GM12878 (cell line): Measurements from ENCODE around the gene GPR148. TPM values are rescaled to one million over a fixed set of nuclear protein-coding genes. Genes with fewer than 3 reads are reported as not detected.

ENCODE experiments used
- ATAC-seq: fragments of 200-7000 bp; cut with Tn5 transposase; 3 replicates; pipeline ENCODE4 v1.9.1; 2020; ENCODE audit warnings: mild to moderate bottlenecking, moderate library complexity
- BruUV-seq: library from RNA; stranded (reverse); fragments of 400-500 nt; replicated peaks from 2 replicates; lab custom pipeline; 2021; lab: Mats Ljungman, UMichigan
- CTCF ChIA-PET: fragments of 300-600 bp; sonication (Branson Sonifier 250); formaldehyde crosslinking; extraction: SDS; loops from one replicate; lab custom pipeline; 2021; ENCODE audit warnings: inconsistent platforms; lab: Yijun Ruan, JAX
- POLR2A ChIA-PET: fragments of 350-600 bp; formaldehyde crosslinking; extraction: SDS; loops from one replicate; lab custom pipeline; 2021; ENCODE audit warnings: inconsistent platforms; lab: Charles Lee
- RAD21 ChIA-PET: fragments of 300-600 bp; sonication (Branson Sonifier 250); formaldehyde crosslinking; loops from one replicate; lab custom pipeline; 2023; ENCODE audit warnings: antibody characterized with exemption; ENCODE audit not compliant: unreplicated experiment; lab: Charles Lee
- SMC1A ChIA-PET: fragments of 300-600 bp; sonication (Branson Sonifier 250); formaldehyde crosslinking; loops from one replicate; lab custom pipeline; 2023; ENCODE audit not compliant: unreplicated experiment, uncharacterized antibody; lab: Charles Lee
- DNase-seq: peaks from one replicate; pipeline ENCODE4 v3.0.0-alpha.2; 2011; ENCODE audit warnings: low read depth, low spot score
- FAIRE-seq: peaks from 3 replicates; lab custom pipeline; 2011; peaks lifted over from hg19 to GRCh38; lab: Jason Lieb, UNC
- H2AFZ ChIP-seq: 2 replicates; pipeline ENCODE4 v1.6.0; 2011; ENCODE audit warnings: low read depth, low read length, control low read depth; ENCODE audit not compliant: control insufficient read depth
- H3K27ac ChIP-seq: 2 replicates; pipeline ENCODE4 v1.5.1; 2011; ENCODE audit warnings: control low read depth; ENCODE audit not compliant: control insufficient read depth, insufficient read depth
- H3K27me3 ChIP-seq, 2 experiments: replicated peaks in 1 of 2; 2 replicates each; pipeline versions ENCODE4 v1.6.0 to v1.6.1; 2011; ENCODE audit warnings: low read length in 1 of 2; ENCODE audit not compliant: control insufficient read depth in 2 of 2, insufficient read depth in 2 of 2
- H3K36me3 ChIP-seq, 2 experiments: 2 replicates each; pipeline ENCODE4 v1.5.1; 2011; ENCODE audit warnings: low read length in 1 of 2; ENCODE audit not compliant: control insufficient read depth in 2 of 2, insufficient read depth in 2 of 2
- H3K4me1 ChIP-seq: 2 replicates; pipeline ENCODE4 v1.6.1; 2011; ENCODE audit warnings: mild to moderate bottlenecking, low read length, moderate library complexity, mixed read lengths; ENCODE audit not compliant: control insufficient read depth, insufficient read depth
- H3K4me2 ChIP-seq: 2 replicates; pipeline ENCODE4 v1.6.0; 2011; ENCODE audit warnings: control low read depth; ENCODE audit not compliant: control insufficient read depth, insufficient read depth
- H3K4me3 ChIP-seq: fragments of 200-600 bp; sonication (generic); 2 replicates; pipeline ENCODE4 v1.5.1; 2016
- H3K79me2 ChIP-seq: 2 replicates; pipeline ENCODE4 v1.6.0; 2011; ENCODE audit warnings: low read length; ENCODE audit not compliant: control insufficient read depth, insufficient read depth
- H3K9ac ChIP-seq: 2 replicates; pipeline ENCODE4 v1.8.0; 2011; ENCODE audit warnings: low read length, control low read depth, mixed read lengths; ENCODE audit not compliant: control insufficient read depth, insufficient read depth
- H3K9me3 ChIP-seq: replicated peaks from 3 replicates; pipeline ENCODE4 v1.5.1; 2011; ENCODE audit warnings: mild to moderate bottlenecking, low read length; ENCODE audit not compliant: control insufficient read depth, insufficient read depth
- H4K20me1 ChIP-seq: 2 replicates; pipeline ENCODE4 v1.6.0; 2011; ENCODE audit not compliant: control insufficient read depth, insufficient read depth
- BHLHE40 ChIP-seq, 2 experiments: fragments of 450-650 bp in 1 of 2; IDR thresholded peaks; 2 replicates each; pipeline ENCODE4 v1.6.1; 2011 to 2017; ENCODE audit warnings: low read depth in 2 of 2, borderline replicate concordance in 1 of 2, improper control_type of control experiment in 1 of 2, low read length in 1 of 2, mild to moderate bottlenecking in 1 of 2
- CREM ChIP-seq: IDR thresholded peaks from 2 replicates; pipeline ENCODE4 v1.6.1; 2014; ENCODE audit warnings: antibody characterized with exemption, low read depth
- HCFC1 ChIP-seq: fragments of 150-350 bp; IDR thresholded peaks from 2 replicates; pipeline ENCODE4 v1.6.1; 2014; ENCODE audit warnings: low read length
- KDM1A ChIP-seq: fragments of 200-600 bp; sonication (generic); IDR thresholded peaks from 2 replicates; pipeline ENCODE4 v1.6.1; 2016; ENCODE audit warnings: borderline replicate concordance
- WGBS: methylation state at CpG from one replicate; pipeline ENCODE4 v1.1.6; 2016; ENCODE audit warnings: low lambda C conversion rate; ENCODE audit not compliant: insufficient replicate concordance, insufficient coverage; ENCODE audit errors: missing lambda C conversion rate; 5-methylcytosine and 5-hydroxymethylcytosine counted together
- in situ Hi-C: fragments of 300-500 bp; cut with MboI; formaldehyde crosslinking; loops from 9 replicates; pipeline ENCODE4 v1.14.3; 2018; ENCODE audit warnings: mixed read lengths
- intact Hi-C: fragments of 100-400 bp; cut with micrococcal nuclease; formaldehyde crosslinking; loops from one replicate; pipeline ENCODE4 v1.14.2; 2022; ENCODE audit not compliant: unreplicated experiment
- polyA plus RNA-seq, 11 experiments: library from polyadenylated mRNA; depleted of rRNA in 4 of 11; unstranded in 6 of 11; stranded (reverse) in 5 of 11; fragments of >200 nt; fragmentation: Nextera tagmentation in 4 of 11; fragmentation: Illumina TruSeq in 1 of 11; extraction: Ambion mirVana in 4 of 11; extraction: Trizol in 1 of 11; gene quantifications; 1 replicate in 1 of 11; 2 replicates in 10 of 11; pipeline versions ENCODE4 v1.2.1 to v1.2.3, GENCODE V29; 2011 to 2016; ENCODE audit warnings: inconsistent platforms in 2 of 11, missing spikeins in 2 of 11, low read depth in 1 of 11
- total RNA-seq, 4 experiments: library from RNA; depleted of rRNA in 3 of 4; stranded (reverse); fragments of >200 nt in 3 of 4; fragmentation: Illumina TruSeq in 1 of 4; extraction: Trizol in 1 of 4; gene quantifications; 2 replicates each; pipeline versions ENCODE4 v1.2.1 to v1.2.3, GENCODE V29; 2013 to 2021
- TF ChIP-seq, protein P1 (sequence below): fragments of 450-650 bp; IDR thresholded peaks from 2 replicates; pipeline ENCODE4 v1.6.1; 2016; ENCODE audit warnings: mild to moderate bottlenecking
- TF ChIP-seq, protein P2 (sequence below): fragments of 450-650 bp; IDR thresholded peaks from 2 replicates; pipeline ENCODE4 v1.6.1; 2017; ENCODE audit warnings: antibody characterized with exemption, mild to moderate bottlenecking, moderate library complexity

The GPR148 gene
- total and polyA plus RNA-seq, 10 of the 15 experiments (the other 5 are each of a cell fraction or from before 2014, with no cell fraction given): not detected

DNA sequence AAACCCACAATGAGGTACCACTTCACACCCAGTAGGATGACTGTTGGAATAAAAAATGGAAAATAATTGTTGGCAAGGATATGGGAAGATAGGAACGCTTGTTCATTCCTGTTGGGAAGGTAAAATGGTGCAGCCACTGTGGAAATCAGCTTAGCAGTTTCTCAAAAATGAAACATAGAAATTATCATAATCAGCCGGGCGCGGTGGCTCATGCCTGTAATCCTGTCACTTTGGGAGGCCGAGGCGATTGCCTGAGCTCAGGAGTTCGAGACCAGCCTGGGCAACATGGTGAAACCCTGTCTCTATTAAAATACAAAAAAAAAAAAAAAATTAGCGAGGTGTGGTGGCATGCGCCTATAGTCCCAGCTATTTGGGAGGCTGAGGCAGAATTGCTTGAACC is 49.9 kb downstream of the GPR148 start:
- ChIA-PET SMC1A (no interaction called here), CTCF (no interaction called here), RAD21 (no interaction called here), POLR2A (no interaction called here)
- Histone ChIP-seq H3K27ac (no peak overlapping the region), H3K4me2 (no peak overlapping the region), H3K36me3 (no peaks in the 10 kb centered on the region), H4K20me1 (no peaks in the 10 kb centered on the region), H3K27me3 (no peaks in the 10 kb centered on the region), H2AFZ (no peak overlapping the region), H3K4me1 (no peaks in the 10 kb centered on the region), H3K9ac (no peak overlapping the region), H3K9me3 (no peaks in the 10 kb centered on the region), H3K4me3 (no peak overlapping the region), H3K79me2 (no peaks in the 10 kb centered on the region)
- in situ Hi-C loops (no loop called here), intact Hi-C loops (no loop called here)
- WGBS: 29% methylated on average over 7 of the region's 9 CpGs
- no peak for ATAC-seq
- DNase-seq: no peak
- no TSS peak for BruUV-seq
- no peak for FAIRE-seq
- TF ChIP-seq, protein P1, sequence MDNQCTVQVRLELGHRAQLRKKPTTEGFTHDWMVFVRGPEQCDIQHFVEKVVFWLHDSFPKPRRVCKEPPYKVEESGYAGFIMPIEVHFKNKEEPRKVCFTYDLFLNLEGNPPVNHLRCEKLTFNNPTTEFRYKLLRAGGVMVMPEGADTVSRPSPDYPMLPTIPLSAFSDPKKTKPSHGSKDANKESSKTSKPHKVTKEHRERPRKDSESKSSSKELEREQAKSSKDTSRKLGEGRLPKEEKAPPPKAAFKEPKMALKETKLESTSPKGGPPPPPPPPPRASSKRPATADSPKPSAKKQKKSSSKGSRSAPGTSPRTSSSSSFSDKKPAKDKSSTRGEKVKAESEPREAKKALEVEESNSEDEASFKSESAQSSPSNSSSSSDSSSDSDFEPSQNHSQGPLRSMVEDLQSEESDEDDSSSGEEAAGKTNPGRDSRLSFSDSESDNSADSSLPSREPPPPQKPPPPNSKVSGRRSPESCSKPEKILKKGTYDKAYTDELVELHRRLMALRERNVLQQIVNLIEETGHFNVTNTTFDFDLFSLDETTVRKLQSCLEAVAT: no peak
- TF ChIP-seq, protein P2, sequence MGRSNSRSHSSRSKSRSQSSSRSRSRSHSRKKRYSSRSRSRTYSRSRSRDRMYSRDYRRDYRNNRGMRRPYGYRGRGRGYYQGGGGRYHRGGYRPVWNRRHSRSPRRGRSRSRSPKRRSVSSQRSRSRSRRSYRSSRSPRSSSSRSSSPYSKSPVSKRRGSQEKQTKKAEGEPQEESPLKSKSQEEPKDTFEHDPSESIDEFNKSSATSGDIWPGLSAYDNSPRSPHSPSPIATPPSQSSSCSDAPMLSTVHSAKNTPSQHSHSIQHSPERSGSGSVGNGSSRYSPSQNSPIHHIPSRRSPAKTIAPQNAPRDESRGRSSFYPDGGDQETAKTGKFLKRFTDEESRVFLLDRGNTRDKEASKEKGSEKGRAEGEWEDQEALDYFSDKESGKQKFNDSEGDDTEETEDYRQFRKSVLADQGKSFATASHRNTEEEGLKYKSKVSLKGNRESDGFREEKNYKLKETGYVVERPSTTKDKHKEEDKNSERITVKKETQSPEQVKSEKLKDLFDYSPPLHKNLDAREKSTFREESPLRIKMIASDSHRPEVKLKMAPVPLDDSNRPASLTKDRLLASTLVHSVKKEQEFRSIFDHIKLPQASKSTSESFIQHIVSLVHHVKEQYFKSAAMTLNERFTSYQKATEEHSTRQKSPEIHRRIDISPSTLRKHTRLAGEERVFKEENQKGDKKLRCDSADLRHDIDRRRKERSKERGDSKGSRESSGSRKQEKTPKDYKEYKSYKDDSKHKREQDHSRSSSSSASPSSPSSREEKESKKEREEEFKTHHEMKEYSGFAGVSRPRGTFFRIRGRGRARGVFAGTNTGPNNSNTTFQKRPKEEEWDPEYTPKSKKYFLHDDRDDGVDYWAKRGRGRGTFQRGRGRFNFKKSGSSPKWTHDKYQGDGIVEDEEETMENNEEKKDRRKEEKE: no peak
- TF ChIP-seq HCFC1 (no peak), CREM (no peak), KDM1A (no peak), BHLHE40 (IDR thresholded peaks at IDR 0.05; ENCODE audit: borderline replicate concordance in 1 of 2, low read depth in 2 of 2, low read length in 1 of 2) (no peak)

Other genes with a start within 250 kb of the GPR148 start
- gene POTEI, start 219.7 kb upstream of the GPR148 start, total RNA-seq (2014; rRNA removed): 0.05 and 0.06 TPM in 2 replicates
- 0.04 and 0.14 TPM in 2 replicates for gene POTEI, start 219.7 kb upstream of the GPR148 start, total RNA-seq (2014; rRNA removed; fragmentation: Illumina TruSeq; extraction: Trizol)
- 0.11 and 0.13 TPM in 2 replicates for gene POTEI, start 219.7 kb upstream of the GPR148 start, total RNA-seq (2021)
- not detected in 2 replicates for gene POTEI, start 219.7 kb upstream of the GPR148 start, polyA plus RNA-seq (2011; rRNA removed)
- gene POTEI, start 219.7 kb upstream of the GPR148 start, polyA plus RNA-seq (2014; fragmentation: Illumina TruSeq; extraction: Trizol): 0.12 and 0.16 TPM in 2 replicates
- not detected for gene POTEI, start 219.7 kb upstream of the GPR148 start, polyA plus RNA-seq (2014; fragmentation: Nextera tagmentation; extraction: Ambion mirVana)
- gene POTEI, start 219.7 kb upstream of the GPR148 start, polyA plus RNA-seq (2014; rRNA removed): 0.12 TPM in 1 of 2 replicates, not detected in the other
- under 1 TPM; 0.03 to 0.05 TPM for gene POTEI, start 219.7 kb upstream of the GPR148 start, polyA plus RNA-seq (2016; fragmentation: Nextera tagmentation; extraction: Ambion mirVana)
- not detected in 2 replicates for gene CFC1B, start 207.8 kb upstream of the GPR148 start, total RNA-seq (2014; rRNA removed)
- not detected in 2 replicates for gene CFC1B, start 207.8 kb upstream of the GPR148 start, total RNA-seq (2014; rRNA removed; fragmentation: Illumina TruSeq; extraction: Trizol)
- not detected in 2 replicates for gene CFC1B, start 207.8 kb upstream of the GPR148 start, total RNA-seq (2021)
- not detected in 2 replicates for gene CFC1B, start 207.8 kb upstream of the GPR148 start, polyA plus RNA-seq (2011; rRNA removed)
- not detected in 2 replicates for gene CFC1B, start 207.8 kb upstream of the GPR148 start, polyA plus RNA-seq (2014; fragmentation: Illumina TruSeq; extraction: Trizol)
- not detected for gene CFC1B, start 207.8 kb upstream of the GPR148 start, polyA plus RNA-seq (2014; fragmentation: Nextera tagmentation; extraction: Ambion mirVana)
- gene CFC1B, start 207.8 kb upstream of the GPR148 start, polyA plus RNA-seq (2014; rRNA removed): not detected in 2 replicates
- gene CFC1B, start 207.8 kb upstream of the GPR148 start, polyA plus RNA-seq (2016; fragmentation: Nextera tagmentation; extraction: Ambion mirVana): not detected
- gene CFC1, start 129.5 kb upstream of the GPR148 start, total RNA-seq (2014; rRNA removed): not detected in 2 replicates
- gene CFC1, start 129.5 kb upstream of the GPR148 start, total RNA-seq (2014; rRNA removed; fragmentation: Illumina TruSeq; extraction: Trizol): not detected in 2 replicates
- gene CFC1, start 129.5 kb upstream of the GPR148 start, total RNA-seq (2021): not detected in 2 replicates
- not detected in 2 replicates for gene CFC1, start 129.5 kb upstream of the GPR148 start, polyA plus RNA-seq (2011; rRNA removed)
- gene CFC1, start 129.5 kb upstream of the GPR148 start, polyA plus RNA-seq (2014; fragmentation: Illumina TruSeq; extraction: Trizol): not detected in 2 replicates
- gene CFC1, start 129.5 kb upstream of the GPR148 start, polyA plus RNA-seq (2014; fragmentation: Nextera tagmentation; extraction: Ambion mirVana): not detected
- not detected in 2 replicates for gene CFC1, start 129.5 kb upstream of the GPR148 start, polyA plus RNA-seq (2014; rRNA removed)
- gene CFC1, start 129.5 kb upstream of the GPR148 start, polyA plus RNA-seq (2016; fragmentation: Nextera tagmentation; extraction: Ambion mirVana): not detected
- gene POTEJ, start 117.6 kb upstream of the GPR148 start, total RNA-seq (2014; rRNA removed): not detected in 2 replicates
- not detected in 2 replicates for gene POTEJ, start 117.6 kb upstream of the GPR148 start, total RNA-seq (2014; rRNA removed; fragmentation: Illumina TruSeq; extraction: Trizol)
- gene POTEJ, start 117.6 kb upstream of the GPR148 start, total RNA-seq (2021): not detected in 2 replicates
- gene POTEJ, start 117.6 kb upstream of the GPR148 start, polyA plus RNA-seq (2011; rRNA removed): not detected in 2 replicates
- not detected in 2 replicates for gene POTEJ, start 117.6 kb upstream of the GPR148 start, polyA plus RNA-seq (2014; fragmentation: Illumina TruSeq; extraction: Trizol)
- not detected for gene POTEJ, start 117.6 kb upstream of the GPR148 start, polyA plus RNA-seq (2014; fragmentation: Nextera tagmentation; extraction: Ambion mirVana)
- not detected in 2 replicates for gene POTEJ, start 117.6 kb upstream of the GPR148 start, polyA plus RNA-seq (2014; rRNA removed)
- not detected for gene POTEJ, start 117.6 kb upstream of the GPR148 start, polyA plus RNA-seq (2016; fragmentation: Nextera tagmentation; extraction: Ambion mirVana)
- not detected in 2 replicates for gene AMER3, start 26.5 kb downstream of the GPR148 start, total RNA-seq (2014; rRNA removed)
- not detected in 2 replicates for gene AMER3, start 26.5 kb downstream of the GPR148 start, total RNA-seq (2014; rRNA removed; fragmentation: Illumina TruSeq; extraction: Trizol)
- gene AMER3, start 26.5 kb downstream of the GPR148 start, total RNA-seq (2021): not detected in 2 replicates
- gene AMER3, start 26.5 kb downstream of the GPR148 start, polyA plus RNA-seq (2011; rRNA removed): not detected in 2 replicates
- not detected in 2 replicates for gene AMER3, start 26.5 kb downstream of the GPR148 start, polyA plus RNA-seq (2014; fragmentation: Illumina TruSeq; extraction: Trizol)
- gene AMER3, start 26.5 kb downstream of the GPR148 start, polyA plus RNA-seq (2014; fragmentation: Nextera tagmentation; extraction: Ambion mirVana): not detected
- not detected in 2 replicates for gene AMER3, start 26.5 kb downstream of the GPR148 start, polyA plus RNA-seq (2014; rRNA removed)
- gene AMER3, start 26.5 kb downstream of the GPR148 start, polyA plus RNA-seq (2016; fragmentation: Nextera tagmentation; extraction: Ambion mirVana): not detected
- gene ARHGEF4, start 107.8 kb downstream of the GPR148 start, total RNA-seq (2014; rRNA removed): not detected in 2 replicates
- not detected in 2 replicates for gene ARHGEF4, start 107.8 kb downstream of the GPR148 start, total RNA-seq (2014; rRNA removed; fragmentation: Illumina TruSeq; extraction: Trizol)
- gene ARHGEF4, start 107.8 kb downstream of the GPR148 start, total RNA-seq (2021): 0.21 TPM in 2 replicates
- gene ARHGEF4, start 107.8 kb downstream of the GPR148 start, polyA plus RNA-seq (2011; rRNA removed): 0.04 and 0.12 TPM in 2 replicates
- gene ARHGEF4, start 107.8 kb downstream of the GPR148 start, polyA plus RNA-seq (2014; fragmentation: Illumina TruSeq; extraction: Trizol): 0.06 TPM in 1 of 2 replicates, not detected in the other
- under 1 TPM in 1 of 2 experiments, not detected in 1; 0.02 TPM for gene ARHGEF4, start 107.8 kb downstream of the GPR148 start, polyA plus RNA-seq (2014; fragmentation: Nextera tagmentation; extraction: Ambion mirVana)
- gene ARHGEF4, start 107.8 kb downstream of the GPR148 start, polyA plus RNA-seq (2014; rRNA removed): not detected in 2 replicates
- under 1 TPM in 1 of 2 experiments, not detected in 1; 0.24 TPM for gene ARHGEF4, start 107.8 kb downstream of the GPR148 start, polyA plus RNA-seq (2016; fragmentation: Nextera tagmentation; extraction: Ambion mirVana)